ENCODE data around the gene ATP2B3. TPM values are rescaled to one million over a fixed set of nuclear protein-coding genes. Genes with fewer than 3 reads are reported as not detected.

ATP2B3 gene
- total RNA-seq, 4 donors from 2014 or later: not detected

DNA sequence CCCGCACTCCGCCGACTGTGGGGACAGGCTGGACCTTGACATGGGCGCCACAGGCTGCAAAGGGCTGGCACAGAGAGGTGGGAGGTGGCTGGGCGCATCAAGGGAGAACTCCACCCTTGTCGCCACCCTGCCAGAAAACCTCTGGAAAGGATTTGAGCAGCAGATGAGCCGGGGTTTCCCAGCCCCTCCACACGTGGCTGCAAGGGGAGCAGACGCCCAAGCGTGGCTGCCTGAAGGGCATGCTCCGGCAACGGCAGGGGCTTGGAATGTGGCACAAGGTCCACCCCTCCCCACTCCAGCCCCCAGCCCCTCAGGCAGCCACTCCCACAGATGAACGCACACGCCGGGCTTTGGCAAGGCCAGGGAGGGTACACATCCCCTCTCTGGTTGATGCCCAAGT lies 18.1 kb upstream of the ATP2B3 start:
- DNase-seq (ENCODE audit: low spot score) (no peak), ATAC-seq (ENCODE audit: low FRiP score) (no peak)
- TF ChIP-seq CTCF (IDR thresholded peaks at IDR 0.05): no peak

GRCh38 chrX:153499876-153500275 lies 17.6 kb upstream of the ATP2B3 start:
- ATAC-seq (ENCODE audit: low FRiP score) (no peak), DNase-seq (ENCODE audit: low spot score) (no peak)
- no peak for TF ChIP-seq CTCF (IDR thresholded peaks at IDR 0.05)

- ATAC-seq (ENCODE audit: low FRiP score) (no peak), DNase-seq (ENCODE audit: low spot score) (no peak)
- no peak for TF ChIP-seq CTCF (IDR thresholded peaks at IDR 0.05)
Measured at GRCh38 chrX:153500676-153501280, 16.7 kb upstream of the ATP2B3 start.

- ATAC-seq (ENCODE audit: low FRiP score) (no peak), DNase-seq (ENCODE audit: low spot score) (no peak)
- no peak for TF ChIP-seq CTCF (IDR thresholded peaks at IDR 0.05)
Measured at GRCh38 chrX:153501530-153501929, 15.9 kb upstream of the ATP2B3 start.

- no peak for DNase-seq (ENCODE audit: low spot score)
- no peak for TF ChIP-seq CTCF (IDR thresholded peaks at IDR 0.05)
- ATAC-seq (ENCODE audit: low FRiP score): no peak
Measured at GRCh38 chrX:153502131-153502530, 15.3 kb upstream of the ATP2B3 start.

DNA sequence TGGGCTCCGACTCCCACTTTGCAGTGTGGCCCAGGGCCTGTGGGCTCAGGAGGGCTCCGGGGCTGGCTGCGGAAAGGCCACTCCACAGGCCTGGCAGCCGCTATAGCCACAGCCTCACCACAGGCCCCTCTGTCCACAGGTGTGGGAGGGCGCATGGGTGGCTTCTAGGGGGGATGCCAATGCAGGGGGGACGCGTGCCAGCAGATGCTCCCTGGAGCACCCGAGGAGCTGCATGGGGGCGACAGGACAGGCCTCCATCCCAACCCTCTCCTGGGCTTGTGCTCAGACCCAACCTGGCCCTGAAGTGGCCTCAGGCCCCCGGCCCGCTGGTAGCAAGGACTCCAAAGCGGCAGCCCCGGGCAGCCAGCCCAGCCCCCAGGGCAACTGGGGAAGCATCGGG lies 14.6 kb upstream of the ATP2B3 start:
- no peak for TF ChIP-seq CTCF (IDR thresholded peaks at IDR 0.05)
- no peak for ATAC-seq (ENCODE audit: low FRiP score)
- no peak for DNase-seq (ENCODE audit: low spot score)

- TF ChIP-seq CTCF (IDR thresholded peaks at IDR 0.05): no peak
- ATAC-seq (ENCODE audit: low FRiP score) (no peak), DNase-seq (ENCODE audit: low spot score) (no peak)
Measured at GRCh38 chrX:153504445-153505016, 12.9 kb upstream of the ATP2B3 start.
